ENCODE data around the gene CFAP300. TPM values are rescaled to one million over a fixed set of nuclear protein-coding genes. Genes with fewer than 3 reads are reported as not detected.

Gene CFAP300
- total RNA-seq, 1 donor from 2014 or later: 2.0 TPM

DNA sequence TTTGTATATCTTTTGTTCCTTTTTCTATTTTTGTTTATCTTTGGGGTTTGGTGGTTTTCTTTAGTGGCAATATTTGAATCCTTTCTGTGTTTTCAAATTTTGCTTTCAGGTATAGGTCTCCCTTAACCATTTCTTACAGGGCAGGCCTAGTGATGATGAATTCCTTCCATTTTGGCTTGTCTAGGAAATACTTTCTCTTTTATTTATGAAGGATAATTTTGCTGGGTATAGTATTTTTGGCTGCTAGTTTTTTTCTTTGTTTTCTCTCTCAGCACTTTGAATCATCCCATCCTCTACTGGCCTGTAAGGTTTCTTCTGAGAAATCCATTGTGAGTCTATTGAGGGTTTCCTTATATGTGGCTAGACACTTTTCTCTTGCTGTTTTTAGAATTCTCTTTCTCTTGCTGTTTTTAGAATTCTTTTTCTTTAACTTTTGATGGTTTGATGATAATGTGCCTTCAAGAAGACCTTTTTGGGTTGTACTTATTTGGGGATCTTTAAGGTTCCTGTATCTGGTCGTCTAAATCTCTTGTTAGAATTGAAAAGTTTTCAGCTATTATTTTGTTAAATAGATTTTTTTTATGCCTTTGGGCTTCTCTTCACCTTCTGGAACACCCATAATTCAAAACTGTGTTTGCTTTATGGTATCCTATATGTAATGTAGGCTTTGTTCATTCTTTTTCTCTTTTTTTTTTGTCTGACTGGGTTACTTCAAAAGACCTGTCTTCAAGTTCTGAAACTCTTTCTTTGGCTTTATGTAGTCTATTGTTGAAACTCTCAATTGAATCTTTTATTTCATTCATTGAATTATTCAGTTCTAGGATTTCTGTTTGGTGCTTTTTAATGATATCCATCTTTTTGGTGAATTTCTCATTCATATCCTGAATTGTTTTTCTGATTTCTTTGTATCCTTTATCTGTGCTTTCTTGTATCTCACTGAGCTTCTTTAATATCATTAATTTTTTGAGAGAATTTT is 24.5 kb downstream of the CFAP300 start:
- no peak for FAIRE-seq
- DNase-seq (ENCODE audit: low spot score in 2 of 2): no peak

DNA sequence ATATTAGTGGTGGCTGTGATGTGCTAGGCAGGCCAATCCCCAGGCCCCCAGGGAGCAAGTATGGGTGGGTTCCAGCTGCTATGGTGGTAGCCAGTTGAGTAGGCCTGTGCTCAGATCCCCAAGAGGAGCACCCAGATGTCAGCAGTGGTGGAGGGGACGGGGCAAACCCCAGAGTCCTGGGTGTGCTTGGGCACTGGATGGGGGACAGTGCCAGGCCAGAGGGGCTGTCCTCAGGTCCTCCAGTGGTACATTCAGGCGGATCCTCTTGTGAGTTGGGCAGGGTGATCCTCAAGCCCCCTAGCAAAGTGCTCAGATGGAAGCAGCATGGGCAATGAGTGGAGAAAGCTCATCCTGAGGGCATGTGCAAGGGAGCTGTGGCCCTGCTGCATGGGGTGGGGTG is 26.0 kb downstream of the CFAP300 start:
- FAIRE-seq (no peak), DNase-seq (ENCODE audit: low spot score in 2 of 2) (no peak)

DNA sequence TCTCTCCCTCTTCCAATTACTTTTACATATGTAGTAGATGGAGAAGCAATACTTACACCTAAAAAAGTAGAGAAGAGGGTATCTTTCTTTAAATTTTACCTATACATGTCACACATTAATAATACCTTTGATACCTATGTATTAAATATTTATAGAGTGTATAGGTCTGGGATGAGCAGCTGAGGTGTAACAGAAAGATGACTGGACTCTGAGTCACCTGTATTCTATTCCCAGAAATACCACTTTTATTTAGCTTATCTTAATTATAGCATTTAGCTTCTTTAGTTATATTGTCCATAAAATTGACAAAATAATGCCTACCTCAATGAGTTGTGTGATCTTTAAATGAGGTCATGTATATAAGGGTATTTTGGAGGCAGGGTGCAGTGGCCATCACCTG is 32.4 kb downstream of the CFAP300 start:
- no peak for FAIRE-seq
- DNase-seq (ENCODE audit: low spot score in 2 of 2): no peak

DNA sequence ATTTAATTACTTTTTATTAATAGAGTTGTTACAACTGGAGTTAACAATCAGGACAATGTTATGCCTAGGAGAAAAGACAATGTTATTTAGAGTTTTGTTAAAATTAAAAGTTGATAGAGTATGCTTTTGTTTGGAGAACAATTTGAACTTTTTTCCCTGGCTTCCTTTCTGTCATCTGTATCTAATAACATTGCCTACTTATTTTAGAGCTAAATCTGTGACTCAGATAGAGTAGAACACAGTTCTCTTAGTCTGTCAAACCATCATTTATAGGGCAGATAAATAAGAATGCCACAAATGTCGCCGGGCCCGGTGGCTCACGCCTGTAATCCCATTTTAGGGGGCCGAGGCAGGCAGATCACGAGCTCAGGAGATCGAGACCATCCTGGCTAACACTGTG is 34.1 kb downstream of the CFAP300 start:
- FAIRE-seq: no peak

DNA sequence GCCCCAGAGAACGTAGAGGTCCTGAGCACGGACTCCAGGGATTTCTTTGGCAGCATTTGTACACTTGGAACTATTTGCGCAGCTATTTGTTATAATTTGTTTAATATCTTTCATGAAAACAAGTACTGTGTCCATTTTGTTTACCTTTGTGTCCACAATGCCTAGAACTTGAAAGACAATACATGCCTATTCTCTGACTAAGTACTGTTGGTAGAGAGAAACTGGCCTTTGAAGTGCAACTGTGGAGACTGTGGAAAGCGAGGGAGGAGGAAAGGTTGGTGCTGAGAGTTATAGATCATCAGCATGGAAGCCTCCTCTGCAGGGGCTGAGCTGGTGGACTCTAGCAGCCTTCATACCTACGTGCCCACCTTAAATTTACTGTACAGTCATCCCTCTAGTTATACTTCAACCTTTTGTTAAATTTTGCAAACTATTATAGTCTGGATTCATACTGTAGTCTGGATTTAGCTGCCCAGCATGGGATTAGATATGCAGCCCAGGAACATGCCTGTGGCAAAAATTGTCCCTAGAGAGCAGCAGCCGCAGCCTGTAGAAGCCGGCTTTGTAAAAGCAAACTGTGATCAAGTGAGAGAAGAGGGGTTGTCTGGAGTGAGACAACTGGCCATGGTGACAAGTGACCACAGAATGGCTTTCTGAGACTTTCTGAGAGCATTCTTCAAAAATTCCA is 38.8 kb downstream of the CFAP300 start:
- no peak for DNase-seq (ENCODE audit: low spot score in 2 of 2)
- FAIRE-seq: no peak

More for the DNA sequence above, 34.1 kb downstream of the CFAP300 start:
- no peak for DNase-seq (ENCODE audit: low spot score in 2 of 2)

DNA sequence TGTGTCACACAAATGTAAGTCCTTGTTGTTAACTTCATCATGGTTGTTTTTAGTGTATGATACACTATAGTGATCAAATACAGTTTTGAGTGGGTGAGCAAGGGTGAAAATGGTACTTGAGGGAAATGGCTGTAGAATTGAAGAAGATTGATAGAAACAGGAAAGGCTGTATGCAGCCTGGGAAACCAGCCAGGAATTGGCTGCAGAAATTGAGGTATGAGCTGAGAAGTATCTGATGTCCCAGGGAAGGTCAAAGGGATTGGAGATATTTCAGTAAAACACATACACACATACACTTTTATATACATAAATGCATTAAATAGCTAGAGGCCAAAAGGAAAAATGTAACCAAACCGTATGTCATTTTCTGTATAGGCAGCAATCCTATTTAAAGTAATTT is 49.9 kb downstream of the CFAP300 start:
- FAIRE-seq: no peak
- DNase-seq (ENCODE audit: low spot score in 2 of 2): no peak

DNA sequence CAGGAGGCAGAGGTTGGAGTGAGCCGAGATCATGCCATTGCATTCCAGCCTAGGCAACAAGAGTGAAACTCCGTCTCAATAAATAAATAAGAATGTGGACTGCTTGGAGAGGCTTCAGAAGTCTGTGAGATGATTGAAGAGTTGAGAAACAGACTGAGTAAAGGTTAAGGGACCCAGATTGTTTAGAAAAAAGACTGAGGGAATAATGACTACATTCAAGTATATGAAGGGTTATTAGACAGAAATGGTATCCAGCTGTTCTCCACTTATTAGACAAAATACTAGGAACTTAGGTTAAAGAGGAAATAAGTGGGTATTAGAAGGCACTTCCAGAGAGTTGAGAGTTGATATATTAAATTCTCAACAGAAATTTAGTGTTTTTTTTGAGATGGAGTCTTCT is 52.5 kb downstream of the CFAP300 start:
- no peak for DNase-seq (ENCODE audit: low spot score in 2 of 2)
- no peak for FAIRE-seq

DNA sequence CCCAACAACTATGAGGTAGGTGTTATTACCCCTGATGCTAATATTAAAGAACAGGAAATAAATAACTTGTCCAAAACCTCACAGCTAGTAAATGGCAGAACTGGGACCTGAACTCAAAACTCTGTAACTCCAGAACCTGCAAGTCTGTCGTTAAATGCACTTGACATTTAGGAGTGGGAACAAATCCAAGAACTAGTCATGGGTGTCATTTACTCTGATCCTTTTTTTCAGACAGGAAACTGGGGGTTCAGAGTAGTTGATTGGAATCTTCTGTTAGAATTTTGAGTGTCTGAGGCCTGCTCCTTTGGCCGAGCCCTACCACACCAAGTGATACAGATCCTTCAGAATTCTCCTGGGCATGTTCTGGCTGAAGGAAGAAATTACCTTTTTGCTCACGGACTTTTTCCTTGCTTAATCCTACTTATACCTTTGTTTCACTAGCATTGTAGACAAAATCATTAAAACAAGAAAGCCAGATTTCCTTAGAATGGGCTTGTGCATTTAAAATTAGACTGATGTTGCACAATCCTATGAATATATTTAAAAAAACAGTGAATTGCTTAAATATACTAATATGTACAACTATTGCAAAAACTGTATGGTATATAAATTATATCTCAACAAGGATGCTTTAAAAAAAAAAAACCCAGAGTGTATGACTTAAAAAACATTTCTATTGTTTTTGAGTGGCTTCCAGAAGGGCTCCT is 61.6 kb downstream of the CFAP300 start:
- DNase-seq (ENCODE audit: low spot score in 2 of 2) (no peak), FAIRE-seq (no peak)

DNA sequence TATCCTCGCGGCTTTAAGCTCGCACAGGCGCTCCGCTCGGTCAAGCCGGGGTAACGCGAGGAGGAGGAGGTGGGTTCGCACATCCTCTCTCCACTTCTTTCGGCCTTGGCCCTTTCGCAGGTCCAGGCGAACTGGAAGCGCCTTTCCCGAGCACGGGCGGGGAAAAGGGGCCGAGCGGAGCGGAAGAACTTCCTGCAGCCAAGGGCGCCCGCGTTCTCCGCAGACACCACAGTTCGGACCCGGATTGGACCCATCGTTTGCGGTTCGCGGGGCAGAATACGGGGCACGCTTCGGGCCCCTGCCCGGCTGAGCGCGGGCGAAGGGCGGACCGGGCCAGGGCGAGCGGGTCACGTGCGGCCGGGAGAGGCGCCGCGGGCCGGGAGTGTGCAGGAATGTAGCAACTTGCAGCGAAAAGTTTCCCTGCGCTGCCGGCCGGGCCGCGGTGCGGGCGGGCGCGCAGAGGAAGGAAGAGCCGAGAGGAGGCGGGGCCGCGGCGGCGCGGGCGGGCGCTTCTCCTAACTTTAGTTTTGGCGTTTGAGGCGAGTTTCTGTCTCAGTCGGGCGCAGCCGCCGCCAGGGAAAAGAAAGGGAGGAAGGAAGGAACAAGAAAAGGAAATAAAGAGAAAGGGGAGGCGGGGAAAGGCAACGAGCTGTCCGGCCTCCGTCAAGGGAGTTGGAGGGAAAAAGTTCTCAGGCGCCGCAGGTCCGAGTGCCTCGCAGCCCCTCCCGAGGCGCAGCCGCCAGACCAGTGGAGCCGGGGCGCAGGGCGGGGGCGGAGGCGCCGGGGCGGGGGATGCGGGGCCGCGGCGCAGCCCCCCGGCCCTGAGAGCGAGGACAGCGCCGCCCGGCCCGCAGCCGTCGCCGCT is 62.9 kb downstream of the CFAP300 start, which contains the start of gene YAP1:
Gene YAP1, plus strand, starts transcription at position 552 of the 865 bp plus-strand sequence. CDS start 402 bp downstream, outside the sequence.
- DNase-seq (ENCODE audit: low spot score in 2 of 2) (peak; percentile 68 to 72), FAIRE-seq (no peak)

DNA sequence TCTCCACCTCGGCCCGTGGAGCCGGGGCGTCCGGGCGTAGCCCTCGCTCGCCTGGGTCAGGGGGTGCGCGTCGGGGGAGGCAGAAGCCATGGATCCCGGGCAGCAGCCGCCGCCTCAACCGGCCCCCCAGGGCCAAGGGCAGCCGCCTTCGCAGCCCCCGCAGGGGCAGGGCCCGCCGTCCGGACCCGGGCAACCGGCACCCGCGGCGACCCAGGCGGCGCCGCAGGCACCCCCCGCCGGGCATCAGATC is 63.4 kb downstream of the CFAP300 start:
- DNase-seq (ENCODE audit: low spot score in 2 of 2) (no peak), FAIRE-seq (no peak)

DNA sequence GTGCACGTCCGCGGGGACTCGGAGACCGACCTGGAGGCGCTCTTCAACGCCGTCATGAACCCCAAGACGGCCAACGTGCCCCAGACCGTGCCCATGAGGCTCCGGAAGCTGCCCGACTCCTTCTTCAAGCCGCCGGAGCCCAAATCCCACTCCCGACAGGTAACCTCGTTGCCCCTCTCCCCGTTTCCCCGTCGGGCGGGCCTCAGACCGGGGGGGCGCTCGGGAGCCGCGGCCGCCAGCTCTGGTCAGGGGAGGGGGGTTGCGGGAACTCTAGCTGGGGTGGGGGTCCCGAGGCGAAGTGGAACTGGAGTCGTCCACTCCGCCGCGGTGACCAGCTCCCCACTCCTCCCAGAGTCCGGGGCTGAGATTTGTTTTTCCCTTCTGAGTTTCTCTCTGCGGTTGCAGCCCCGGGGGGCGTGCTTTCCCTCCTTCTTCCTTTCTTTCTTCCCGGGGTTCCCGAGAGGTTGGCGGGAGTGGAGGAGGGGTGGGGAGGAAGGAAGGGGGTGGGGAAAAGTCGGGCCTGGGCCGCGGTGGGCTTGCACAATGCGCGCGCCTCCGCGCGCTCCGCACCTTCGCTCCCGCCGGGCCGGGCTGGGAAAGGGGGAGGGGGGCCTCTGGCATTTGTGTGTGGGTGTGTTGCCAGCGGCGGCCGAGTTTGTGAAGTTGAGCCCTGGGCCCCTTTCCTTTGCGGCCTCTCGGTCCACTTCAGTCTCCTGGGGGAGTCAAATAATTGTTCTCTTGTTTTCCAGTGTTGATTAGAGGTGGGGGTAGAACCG is 64.0 kb downstream of the CFAP300 start:
- DNase-seq (ENCODE audit: low spot score in 2 of 2) (peak; percentile 27 to 48), FAIRE-seq (no peak)

DNA sequence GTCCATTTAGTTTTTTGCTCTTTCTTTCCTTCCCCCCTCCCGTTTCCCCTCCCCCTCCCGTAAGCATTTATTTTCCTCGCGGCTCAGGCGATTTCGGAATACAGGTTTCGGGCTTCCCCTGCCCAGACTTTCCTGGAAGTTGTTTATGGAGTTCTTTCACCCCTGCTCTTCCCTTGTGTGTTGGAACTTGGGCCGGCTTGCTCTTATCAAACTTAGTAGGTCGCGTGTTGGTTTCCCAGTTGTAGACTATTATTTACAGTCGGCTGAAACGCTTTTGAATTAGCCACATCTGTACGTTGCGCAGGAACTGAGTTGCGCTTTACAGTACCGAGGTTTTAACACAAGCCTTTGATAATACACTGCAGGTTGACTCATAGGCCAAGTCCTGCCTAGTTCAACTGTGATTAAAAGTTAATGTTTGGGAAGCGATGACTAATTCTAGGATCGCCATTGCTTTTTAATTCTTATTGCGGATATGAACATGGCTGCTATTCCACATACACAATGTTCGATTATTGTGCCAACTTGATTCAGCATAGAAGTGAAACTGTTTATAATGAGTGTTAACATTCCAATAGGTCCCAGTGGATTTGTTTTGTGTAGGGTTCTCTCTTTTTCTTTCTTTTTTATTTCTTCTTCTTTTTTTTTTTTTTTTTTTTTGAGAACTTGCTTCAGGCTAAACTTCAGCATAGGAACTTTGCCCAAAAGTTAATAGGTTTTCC is 64.7 kb downstream of the CFAP300 start:
- no peak for FAIRE-seq
- peak; percentile 29 for DNase-seq (ENCODE audit: low spot score in 2 of 2)

DNA sequence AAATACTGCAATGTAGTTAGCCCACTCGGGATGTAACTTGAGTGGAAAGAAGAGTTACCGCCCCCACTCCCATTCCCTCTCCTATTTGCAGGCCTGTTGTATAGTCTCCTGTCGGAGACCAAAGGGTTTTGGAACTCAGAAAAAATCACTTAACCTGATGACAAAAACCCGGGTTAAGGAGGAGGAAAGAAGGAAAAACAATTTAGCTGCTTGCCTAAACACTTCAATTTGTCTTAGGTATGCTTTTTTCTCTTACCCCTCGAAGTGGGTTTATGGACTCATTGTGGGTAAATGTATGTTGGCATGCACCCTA is 65.2 kb downstream of the CFAP300 start:
- FAIRE-seq (no peak), DNase-seq (ENCODE audit: low spot score in 2 of 2) (no peak)

DNA sequence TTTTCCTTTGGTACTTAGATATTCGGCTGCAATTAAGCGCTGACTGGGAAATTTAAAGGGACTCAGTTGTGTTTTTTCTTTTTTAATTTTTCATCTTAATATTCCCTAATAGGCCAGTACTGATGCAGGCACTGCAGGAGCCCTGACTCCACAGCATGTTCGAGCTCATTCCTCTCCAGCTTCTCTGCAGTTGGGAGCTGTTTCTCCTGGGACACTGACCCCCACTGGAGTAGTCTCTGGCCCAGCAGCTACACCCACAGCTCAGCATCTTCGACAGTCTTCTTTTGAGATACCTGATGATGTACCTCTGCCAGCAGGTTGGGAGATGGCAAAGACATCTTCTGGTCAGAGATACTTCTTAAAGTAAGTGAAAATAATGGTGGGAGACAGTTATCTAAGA is 66.8 kb downstream of the CFAP300 start:
- DNase-seq (ENCODE audit: low spot score in 2 of 2): no peak
- no peak for FAIRE-seq

DNA sequence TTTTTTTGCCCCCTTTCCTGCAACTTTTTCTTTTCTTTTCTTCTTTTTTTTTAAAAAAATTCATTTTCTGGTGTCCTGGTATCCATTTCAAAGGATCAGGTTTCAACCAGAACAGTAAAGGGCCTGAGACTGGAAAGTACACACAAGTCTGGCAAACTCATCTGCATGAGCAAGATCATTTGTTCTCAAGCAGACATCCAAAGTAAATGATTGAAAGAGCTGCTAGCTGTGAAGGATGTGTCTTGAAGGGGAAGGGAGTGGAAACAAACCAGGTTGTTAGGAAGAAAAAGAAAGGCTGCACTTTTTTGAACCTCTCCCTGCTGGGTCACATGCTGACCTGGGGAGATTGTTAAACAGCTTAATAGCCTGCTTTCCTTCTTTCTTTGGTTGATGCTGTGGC is 68.3 kb downstream of the CFAP300 start:
- no peak for DNase-seq (ENCODE audit: low spot score in 2 of 2)

DNA sequence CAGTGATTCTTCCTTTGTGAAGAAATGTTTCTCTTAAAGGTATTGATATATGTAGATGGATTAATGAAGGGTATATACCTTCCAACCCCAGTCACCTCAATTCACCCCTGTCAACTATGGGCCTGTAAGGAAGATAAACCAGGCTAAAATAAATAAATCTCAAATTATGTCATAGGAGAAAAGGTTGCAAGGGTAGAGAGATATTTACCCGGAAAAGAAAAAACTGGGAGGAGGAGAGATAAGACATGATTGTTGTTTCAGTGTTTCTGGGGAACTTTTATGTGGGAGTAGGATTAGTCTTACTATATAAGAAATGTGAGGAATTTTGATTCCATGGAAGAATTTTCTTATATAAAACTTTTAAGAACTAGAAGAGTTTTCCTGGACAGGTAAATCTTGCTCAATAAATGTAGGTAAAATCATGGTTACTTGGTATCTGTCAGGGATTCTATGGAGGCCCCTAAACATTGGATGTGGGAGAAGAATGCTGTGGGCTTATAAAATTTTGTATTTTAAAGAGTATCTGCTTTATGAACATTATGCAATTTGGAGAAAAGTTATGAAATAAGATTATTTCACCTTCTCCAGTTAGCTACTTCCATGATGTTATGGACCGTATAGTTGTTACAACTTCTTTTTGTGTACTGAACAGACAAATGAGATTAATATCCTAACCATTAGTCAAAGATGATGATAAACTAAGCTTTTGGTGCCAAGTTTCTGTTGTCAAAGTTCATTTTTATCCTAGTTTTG is 69.4 kb downstream of the CFAP300 start:
- FAIRE-seq: no peak
- no peak for DNase-seq (ENCODE audit: low spot score in 2 of 2)

More for the DNA sequence above, 68.3 kb downstream of the CFAP300 start:
- FAIRE-seq: no peak

DNA sequence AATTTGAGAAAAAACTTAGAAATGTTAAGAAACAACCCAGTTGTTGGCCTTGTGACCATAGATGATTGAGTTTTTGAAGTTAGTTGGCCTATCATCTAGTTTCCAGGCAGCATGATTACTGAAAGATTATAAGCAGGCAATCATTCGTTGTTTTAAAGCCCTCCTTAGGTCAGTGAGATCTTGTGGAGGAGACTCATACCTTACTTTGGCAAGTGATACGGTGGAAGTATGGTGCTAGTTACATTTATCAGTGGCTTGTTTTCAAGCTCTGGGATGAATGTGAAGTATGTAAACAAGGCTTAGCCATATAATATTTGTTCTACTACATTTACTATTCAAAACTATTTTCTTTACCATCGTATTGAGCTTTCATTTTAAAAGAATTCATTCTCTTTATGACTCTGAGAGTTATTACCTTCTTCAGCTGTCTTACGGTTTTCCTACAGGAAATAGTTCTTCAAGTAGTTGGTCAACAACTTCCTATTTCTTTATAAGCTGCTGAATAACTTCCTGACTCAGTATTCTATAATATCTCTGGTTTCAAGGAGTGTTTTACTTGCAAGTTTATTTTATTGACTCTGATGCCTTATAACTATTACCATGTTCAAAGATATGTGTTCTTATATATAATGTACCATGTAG is 70.4 kb downstream of the CFAP300 start:
- DNase-seq (ENCODE audit: low spot score in 2 of 2) (no peak), FAIRE-seq (no peak)

DNA sequence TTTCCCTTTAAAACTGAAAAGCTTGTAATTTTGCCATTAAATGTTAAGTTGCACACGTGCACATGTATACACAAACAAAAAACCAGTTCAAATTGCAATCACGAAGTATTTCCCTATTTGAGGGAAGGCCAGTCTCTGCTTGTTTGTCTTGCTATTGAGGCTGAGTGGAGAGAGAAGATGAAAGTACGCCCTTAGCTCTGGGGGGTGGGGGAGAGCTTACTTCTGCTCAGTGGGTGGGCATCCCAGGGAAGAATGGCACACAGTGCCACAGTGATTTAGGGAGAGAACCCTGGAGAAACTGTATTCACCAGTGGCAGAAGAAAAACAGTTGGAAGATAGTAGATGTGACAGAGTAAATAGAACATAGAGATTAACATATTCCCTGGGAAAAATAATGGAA is 71.7 kb downstream of the CFAP300 start:
- DNase-seq (ENCODE audit: low spot score in 2 of 2) (no peak), FAIRE-seq (no peak)
